HepG2 (cell line): ENCODE measurements around the gene PRKCSH. TPM values are rescaled to one million over a fixed set of nuclear protein-coding genes. Genes with fewer than 3 reads are reported as not detected.
A peak's percentile ranks its signal among the peaks of the same experiment; 100 is the strongest.

Experiments
- GABPA ChIP-seq, 2 experiments: IDR thresholded peaks; 2 replicates each; pipeline ENCODE4 v1.6.1; 2011 to 2016; ENCODE audit warnings: low read depth in 2 of 2, low read length in 1 of 2, missing biosample characterization in 1 of 2, missing genetic modification characterization in 1 of 2
- NR1H2 ChIP-seq: sonication (generic); formaldehyde crosslinking; IDR thresholded peaks from 2 replicates; pipeline ENCODE4 v1.8.1; 2022; ENCODE audit warnings: low read depth, missing genetic modification reagents, borderline replicate concordance
- NR2F1 ChIP-seq, 2 experiments: fragments of 450-650 bp in 1 of 2; formaldehyde crosslinking in 1 of 2; IDR thresholded peaks; 2 replicates each; pipeline versions ENCODE4 v1.5.0 to v1.6.1; 2016 to 2020; ENCODE audit warnings: mild to moderate bottlenecking in 1 of 2, missing compliant biosample characterization in 1 of 2, missing genetic modification reagents in 1 of 2, moderate library complexity in 1 of 2
- NR2F6 ChIP-seq, 2 experiments: IDR thresholded peaks; 2 replicates each; pipeline ENCODE4 v1.6.1; 2016; ENCODE audit warnings: antibody characterized with exemption in 1 of 2, mild to moderate bottlenecking in 1 of 2
- PCBP2 ChIP-seq: fragments of 200-400 bp; formaldehyde crosslinking; optimal IDR thresholded peaks from 2 replicates; pipeline ENCODE3; 2018; ENCODE audit warnings: low read length, low read depth; ENCODE audit not compliant: poor library complexity, severe bottlenecking
- PHF20 ChIP-seq: sonication (generic); formaldehyde crosslinking; IDR thresholded peaks from 2 replicates; pipeline ENCODE4 v1.5.0; 2020; ENCODE audit warnings: mild to moderate bottlenecking, missing genetic modification reagents
- PLRG1 ChIP-seq: fragments of 450-650 bp; conservative IDR thresholded peaks from 2 replicates; pipeline ENCODE4 v1.6.1; 2016
- SIN3A ChIP-seq: IDR thresholded peaks from 2 replicates; pipeline ENCODE4 v1.6.1; 2011; ENCODE audit warnings: low read depth, mild to moderate bottlenecking, control low read depth, low read length, borderline replicate concordance
- SP5 ChIP-seq: IDR thresholded peaks from 2 replicates; pipeline ENCODE4 v1.6.1; 2016; ENCODE audit warnings: low read depth, borderline replicate concordance
- TAF15 ChIP-seq: fragments of 200-400 bp; formaldehyde crosslinking; IDR thresholded peaks from one replicate; pipeline ENCODE4 v1.6.1; 2018; ENCODE audit warnings: mild to moderate bottlenecking, low read depth, low read length; ENCODE audit not compliant: poor library complexity, severe bottlenecking
- TRIM24 ChIP-seq: sonication (generic); formaldehyde crosslinking; IDR thresholded peaks from 2 replicates; pipeline ENCODE4 v1.8.0; 2022; ENCODE audit warnings: mild to moderate bottlenecking, missing genetic modification reagents
- YEATS4 ChIP-seq: sonication (generic); formaldehyde crosslinking; IDR thresholded peaks from 2 replicates; pipeline ENCODE4 v1.4.0; 2020; ENCODE audit warnings: missing genetic modification reagents, borderline replicate concordance
- ZC3H4 ChIP-seq: sonication (generic); formaldehyde crosslinking; IDR thresholded peaks from 2 replicates; pipeline ENCODE4 v1.4.0; 2020; ENCODE audit warnings: missing genetic modification reagents, borderline replicate concordance
- ZKSCAN1 ChIP-seq: fragments of 150-350 bp; IDR thresholded peaks from 2 replicates; pipeline ENCODE4 v1.6.1; 2014; ENCODE audit warnings: low read length
- ZNF207 ChIP-seq: fragments of 450-650 bp; IDR thresholded peaks from 2 replicates; pipeline ENCODE4 v1.6.1; 2016; ENCODE audit warnings: antibody characterized with exemption, borderline replicate concordance
- ZNF232 ChIP-seq: sonication (generic); formaldehyde crosslinking; IDR thresholded peaks from 2 replicates; pipeline ENCODE4 v1.4.0; 2020; ENCODE audit warnings: missing genetic modification reagents, borderline replicate concordance
- ZNF326 ChIP-seq: sonication (generic); formaldehyde crosslinking; IDR thresholded peaks from 2 replicates; pipeline ENCODE4 v1.4.0; 2020; ENCODE audit warnings: missing genetic modification reagents, borderline replicate concordance
- ZNF598 ChIP-seq: sonication (generic); formaldehyde crosslinking; IDR thresholded peaks from 2 replicates; pipeline ENCODE4 v1.5.1; 2020; ENCODE audit warnings: mild to moderate bottlenecking, missing genetic modification reagents, borderline replicate concordance
- polyA plus RNA-seq, 8 experiments: library from polyadenylated mRNA; depleted of rRNA in 3 of 8; stranded (reverse) in 7 of 8; unstranded in 1 of 8; fragments of >200 nt; fragmentation: Illumina TruSeq in 4 of 8; extraction: Trizol in 4 of 8; gene quantifications; 2 replicates each; pipeline versions ENCODE4 v1.2.1 to v1.2.3, GENCODE V29; 2011 to 2016; ENCODE audit warnings: low read depth in 4 of 8, missing spikeins in 1 of 8, mixed read lengths in 1 of 8; ENCODE audit not compliant: insufficient read depth in 1 of 8
- total RNA-seq, 5 experiments: library from RNA; depleted of rRNA; stranded (reverse); fragments of >200 nt; fragmentation: Illumina TruSeq; extraction: Trizol; gene quantifications; 2 replicates each; pipeline ENCODE4 v1.2.3, GENCODE V29; 2016; ENCODE audit warnings: low read depth in 1 of 5
- TF ChIP-seq, protein P1 (sequence below): sonication (generic); formaldehyde crosslinking; IDR thresholded peaks from 2 replicates; pipeline ENCODE4 v1.4.0; 2020; ENCODE audit warnings: missing genetic modification reagents
- TF ChIP-seq, protein P2 (sequence below): sonication (generic); formaldehyde crosslinking; IDR thresholded peaks from 2 replicates; pipeline ENCODE4 v1.5.1; 2020; ENCODE audit warnings: mild to moderate bottlenecking, missing genetic modification reagents, borderline replicate concordance
- TF ChIP-seq, protein P3 (sequence below): sonication (generic); formaldehyde crosslinking; conservative IDR thresholded peaks from 2 replicates; pipeline ENCODE4 v1.4.0; 2020; ENCODE audit warnings: missing genetic modification reagents

Gene PRKCSH
- total and polyA plus RNA-seq, 2 of the 13 experiments (the other 11 are each of a cell fraction or from before 2014, with no cell fraction given) = 85.1 to 125 TPM

DNA sequence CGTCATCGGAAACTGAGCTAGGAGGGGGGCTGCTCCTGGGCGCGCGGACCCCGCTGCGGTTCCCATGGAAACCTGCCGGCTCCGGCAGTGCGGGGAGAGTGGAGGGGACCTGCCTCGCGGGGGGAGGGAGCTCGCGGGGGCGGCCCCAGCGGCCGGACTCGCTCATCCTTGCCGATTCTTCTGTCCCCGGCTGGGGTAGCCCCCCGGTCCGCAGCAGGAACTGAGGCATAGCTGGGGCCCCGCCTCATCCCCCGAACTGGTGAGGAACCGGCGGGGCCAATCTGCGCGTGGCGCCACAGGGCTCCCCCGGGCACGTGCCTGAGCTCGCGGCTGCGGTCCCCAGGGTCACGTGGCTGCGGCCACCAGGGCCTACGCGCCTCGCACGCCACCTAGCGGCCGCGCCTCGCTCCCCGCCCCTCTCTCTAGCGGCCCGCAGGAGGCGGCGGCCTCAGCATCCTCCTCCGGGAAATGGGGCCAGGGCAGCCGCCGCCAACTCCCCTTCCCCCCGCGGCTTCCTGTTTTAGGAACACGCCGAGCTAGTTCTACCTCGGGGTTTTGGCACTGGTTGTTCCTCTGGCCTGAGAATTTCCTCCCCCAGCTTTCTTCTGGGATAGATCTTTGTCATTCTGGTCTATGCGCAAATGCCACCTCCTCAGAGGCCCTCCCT is 47.1 kb downstream of the PRKCSH start (continued):
- TF ChIP-seq, protein P1, sequence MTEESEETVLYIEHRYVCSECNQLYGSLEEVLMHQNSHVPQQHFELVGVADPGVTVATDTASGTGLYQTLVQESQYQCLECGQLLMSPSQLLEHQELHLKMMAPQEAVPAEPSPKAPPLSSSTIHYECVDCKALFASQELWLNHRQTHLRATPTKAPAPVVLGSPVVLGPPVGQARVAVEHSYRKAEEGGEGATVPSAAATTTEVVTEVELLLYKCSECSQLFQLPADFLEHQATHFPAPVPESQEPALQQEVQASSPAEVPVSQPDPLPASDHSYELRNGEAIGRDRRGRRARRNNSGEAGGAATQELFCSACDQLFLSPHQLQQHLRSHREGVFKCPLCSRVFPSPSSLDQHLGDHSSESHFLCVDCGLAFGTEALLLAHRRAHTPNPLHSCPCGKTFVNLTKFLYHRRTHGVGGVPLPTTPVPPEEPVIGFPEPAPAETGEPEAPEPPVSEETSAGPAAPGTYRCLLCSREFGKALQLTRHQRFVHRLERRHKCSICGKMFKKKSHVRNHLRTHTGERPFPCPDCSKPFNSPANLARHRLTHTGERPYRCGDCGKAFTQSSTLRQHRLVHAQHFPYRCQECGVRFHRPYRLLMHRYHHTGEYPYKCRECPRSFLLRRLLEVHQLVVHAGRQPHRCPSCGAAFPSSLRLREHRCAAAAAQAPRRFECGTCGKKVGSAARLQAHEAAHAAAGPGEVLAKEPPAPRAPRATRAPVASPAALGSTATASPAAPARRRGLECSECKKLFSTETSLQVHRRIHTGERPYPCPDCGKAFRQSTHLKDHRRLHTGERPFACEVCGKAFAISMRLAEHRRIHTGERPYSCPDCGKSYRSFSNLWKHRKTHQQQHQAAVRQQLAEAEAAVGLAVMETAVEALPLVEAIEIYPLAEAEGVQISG (CRISPR knock-in tag) = peak; percentile 83
- no peak for TF ChIP-seq TAF15
- peak; percentile 60; the same call in 1 of the 2 replicates for TF ChIP-seq SP5 (CRISPR knock-in tag)
- no peak for TF ChIP-seq GABPA (IDR thresholded peaks at IDR 0.05; ENCODE audit: low read depth, low read length)
- TF ChIP-seq GABPA (CRISPR knock-in tag; IDR thresholded peaks at IDR 0.05; ENCODE audit: low read depth) = no peak
- TF ChIP-seq ZKSCAN1 = no peak
- TF ChIP-seq PHF20 (CRISPR knock-in tag) = peak; percentile 36; the same call in 1 of the 2 replicates
- TF ChIP-seq NR2F6 (IDR thresholded peaks at IDR 0.05) = no peak
- TF ChIP-seq NR2F6 (CRISPR knock-in tag; IDR thresholded peaks at IDR 0.05) = peak; percentile 43; the same call in 1 of the 2 replicates
- no peak for TF ChIP-seq ZNF326 (CRISPR knock-in tag)
- TF ChIP-seq ZNF232 (CRISPR knock-in tag) = peak; percentile 83; the same call in 1 of the 2 replicates
- TF ChIP-seq ZNF207 = no peak
- TF ChIP-seq, protein P2, sequence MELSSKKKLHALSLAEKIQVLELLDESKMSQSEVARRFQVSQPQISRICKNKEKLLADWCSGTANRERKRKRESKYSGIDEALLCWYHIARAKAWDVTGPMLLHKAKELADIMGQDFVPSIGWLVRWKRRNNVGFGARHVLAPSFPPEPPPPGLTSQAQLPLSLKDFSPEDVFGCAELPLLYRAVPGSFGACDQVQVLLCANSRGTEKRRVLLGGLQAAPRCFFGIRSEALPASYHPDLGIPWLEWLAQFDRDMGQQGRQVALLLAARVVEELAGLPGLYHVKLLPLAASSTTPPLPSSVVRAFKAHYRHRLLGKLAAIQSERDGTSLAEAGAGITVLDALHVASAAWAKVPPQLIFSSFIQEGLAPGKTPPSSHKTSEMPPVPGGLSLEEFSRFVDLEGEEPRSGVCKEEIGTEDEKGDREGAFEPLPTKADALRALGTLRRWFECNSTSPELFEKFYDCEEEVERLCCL = no peak
- no peak for TF ChIP-seq ZC3H4 (CRISPR knock-in tag)
- TF ChIP-seq PCBP2 = no peak
- no peak for TF ChIP-seq ZNF598
- peak; percentile 92 for TF ChIP-seq NR1H2 (CRISPR knock-in tag)
- no peak for TF ChIP-seq PLRG1
- peak; percentile 74 for TF ChIP-seq YEATS4 (CRISPR knock-in tag)
- no peak for TF ChIP-seq TRIM24
- TF ChIP-seq, protein P3, sequence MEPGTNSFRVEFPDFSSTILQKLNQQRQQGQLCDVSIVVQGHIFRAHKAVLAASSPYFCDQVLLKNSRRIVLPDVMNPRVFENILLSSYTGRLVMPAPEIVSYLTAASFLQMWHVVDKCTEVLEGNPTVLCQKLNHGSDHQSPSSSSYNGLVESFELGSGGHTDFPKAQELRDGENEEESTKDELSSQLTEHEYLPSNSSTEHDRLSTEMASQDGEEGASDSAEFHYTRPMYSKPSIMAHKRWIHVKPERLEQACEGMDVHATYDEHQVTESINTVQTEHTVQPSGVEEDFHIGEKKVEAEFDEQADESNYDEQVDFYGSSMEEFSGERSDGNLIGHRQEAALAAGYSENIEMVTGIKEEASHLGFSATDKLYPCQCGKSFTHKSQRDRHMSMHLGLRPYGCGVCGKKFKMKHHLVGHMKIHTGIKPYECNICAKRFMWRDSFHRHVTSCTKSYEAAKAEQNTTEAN (CRISPR knock-in tag) = peak; percentile 84
- no peak for TF ChIP-seq SIN3A
- TF ChIP-seq NR2F1 (CRISPR knock-in tag; IDR thresholded peaks at IDR 0.05) = no peak
